ENCODE data around the gene RAB3C.

DNA sequence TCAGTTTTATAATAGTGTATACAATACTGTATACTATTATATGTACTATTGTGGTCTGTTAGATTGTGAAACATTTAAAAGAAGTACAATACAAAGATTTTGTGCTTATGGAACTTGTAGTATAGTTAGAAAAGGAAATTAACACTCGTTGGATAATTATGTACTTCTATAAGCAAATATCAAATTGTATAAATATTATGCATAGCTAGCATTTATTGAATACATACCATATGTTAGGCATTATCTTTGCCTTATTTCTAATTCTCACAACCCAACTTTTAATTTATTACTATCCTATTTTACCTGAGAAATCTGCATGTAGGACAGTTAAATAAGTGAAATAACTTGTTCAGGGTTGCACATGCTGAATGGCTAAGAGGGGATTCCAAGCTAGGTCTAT is 37.5 kb downstream of the RAB3C start:
- TF ChIP-seq, protein P1, sequence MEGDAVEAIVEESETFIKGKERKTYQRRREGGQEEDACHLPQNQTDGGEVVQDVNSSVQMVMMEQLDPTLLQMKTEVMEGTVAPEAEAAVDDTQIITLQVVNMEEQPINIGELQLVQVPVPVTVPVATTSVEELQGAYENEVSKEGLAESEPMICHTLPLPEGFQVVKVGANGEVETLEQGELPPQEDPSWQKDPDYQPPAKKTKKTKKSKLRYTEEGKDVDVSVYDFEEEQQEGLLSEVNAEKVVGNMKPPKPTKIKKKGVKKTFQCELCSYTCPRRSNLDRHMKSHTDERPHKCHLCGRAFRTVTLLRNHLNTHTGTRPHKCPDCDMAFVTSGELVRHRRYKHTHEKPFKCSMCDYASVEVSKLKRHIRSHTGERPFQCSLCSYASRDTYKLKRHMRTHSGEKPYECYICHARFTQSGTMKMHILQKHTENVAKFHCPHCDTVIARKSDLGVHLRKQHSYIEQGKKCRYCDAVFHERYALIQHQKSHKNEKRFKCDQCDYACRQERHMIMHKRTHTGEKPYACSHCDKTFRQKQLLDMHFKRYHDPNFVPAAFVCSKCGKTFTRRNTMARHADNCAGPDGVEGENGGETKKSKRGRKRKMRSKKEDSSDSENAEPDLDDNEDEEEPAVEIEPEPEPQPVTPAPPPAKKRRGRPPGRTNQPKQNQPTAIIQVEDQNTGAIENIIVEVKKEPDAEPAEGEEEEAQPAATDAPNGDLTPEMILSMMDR (IDR thresholded peaks at IDR 0.05) = no peak
- no peak for TF ChIP-seq POLR2A (IDR thresholded peaks at IDR 0.05)
